HUES48 (cell line): ENCODE measurements around the gene NEDD4.

Source experiments
- H3K27ac ChIP-seq: one replicate; pipeline ENCODE4 v1.7.0; 2013; ENCODE audit warnings: low read depth, low read length, inconsistent platforms
- H3K27me3 ChIP-seq: 2 replicates; pipeline ENCODE4 v1.6.1; 2013; ENCODE audit warnings: mild to moderate bottlenecking, low read length; ENCODE audit not compliant: control insufficient read depth, insufficient read depth
- H3K36me3 ChIP-seq: 2 replicates; pipeline ENCODE4 v1.6.1; 2013; ENCODE audit warnings: low read length; ENCODE audit not compliant: control insufficient read depth, insufficient read depth
- H3K4me1 ChIP-seq: 2 replicates; pipeline ENCODE4 v1.6.1; 2013; ENCODE audit warnings: mild to moderate bottlenecking, low read length; ENCODE audit not compliant: control insufficient read depth, insufficient read depth
- H3K4me3 ChIP-seq: 2 replicates; pipeline ENCODE4 v1.5.1; 2013; ENCODE audit warnings: mild to moderate bottlenecking, low read depth, low read length
- H3K9ac ChIP-seq: 2 replicates; pipeline ENCODE4 v1.6.1; 2013; ENCODE audit warnings: mild to moderate bottlenecking, low read depth, low read length, moderate library complexity
- H3K9me3 ChIP-seq: 2 replicates; pipeline ENCODE4 v1.6.1; 2013; ENCODE audit warnings: low read length; ENCODE audit not compliant: control insufficient read depth, insufficient read depth

Gene NEDD4

DNA sequence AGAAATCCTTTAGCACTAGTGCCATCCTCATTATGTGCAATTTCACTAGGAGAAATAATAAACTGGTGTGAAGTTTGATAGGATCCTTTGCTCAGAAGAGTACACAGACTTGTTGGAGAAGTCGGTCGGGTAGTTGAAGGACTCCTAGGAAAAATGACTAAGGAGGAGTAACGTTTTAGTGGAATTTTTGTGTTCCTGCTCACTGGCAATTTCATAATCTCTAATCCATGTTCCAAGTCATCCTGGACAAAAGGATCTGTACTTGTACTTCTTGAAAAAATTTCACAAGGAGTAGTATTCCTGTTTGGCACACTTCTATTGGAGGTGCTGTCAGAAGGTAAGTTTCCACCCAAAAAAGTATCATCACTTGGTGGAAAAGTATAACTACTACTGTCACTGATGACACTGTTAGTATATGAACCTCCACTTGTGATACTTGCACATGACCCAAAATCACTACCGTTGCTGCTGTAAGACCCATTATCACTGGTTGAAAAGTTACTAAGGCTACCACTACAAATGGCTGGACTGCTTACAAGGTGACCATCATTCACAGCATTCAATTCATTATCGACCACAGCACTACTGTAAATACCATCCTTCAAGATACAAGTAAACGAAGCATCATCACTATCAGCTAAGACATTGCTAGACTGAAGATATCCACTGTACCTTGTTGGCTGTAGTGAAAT lies 77.4 kb downstream of the NEDD4 start:
- H3K9ac ChIP-seq = no peak overlapping the region
- no peaks in the 10 kb centered on the region for H3K36me3 ChIP-seq
- H3K4me1 ChIP-seq = no peaks in the 10 kb centered on the region
- H3K4me3 ChIP-seq = no peak overlapping the region; the same call in 1 of the 2 replicates
- H3K27ac ChIP-seq = no peak overlapping the region
- H3K9me3 ChIP-seq = no peaks in the 10 kb centered on the region
- no peaks in the 10 kb centered on the region for H3K27me3 ChIP-seq

DNA sequence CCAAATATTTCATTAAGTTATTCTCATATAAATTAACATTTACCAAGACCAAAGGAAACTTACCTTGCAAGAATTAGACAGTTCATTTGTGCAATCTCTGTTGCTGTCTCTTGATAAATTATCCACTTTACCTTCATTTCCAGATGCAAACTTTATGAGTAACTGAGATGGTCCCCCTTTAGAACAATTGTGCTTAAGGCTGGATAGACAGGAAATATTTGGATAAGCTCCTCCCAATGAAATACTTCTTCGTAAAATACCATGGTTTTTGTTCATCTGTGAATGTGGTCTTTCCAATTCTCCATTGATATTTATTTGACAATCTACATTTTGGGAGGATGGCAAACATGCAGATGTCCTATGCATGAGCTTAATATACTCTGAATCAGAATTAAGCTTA lies 78.2 kb downstream of the NEDD4 start:
- Histone ChIP-seq H3K36me3 (no peaks in the 10 kb centered on the region), H3K9me3 (no peaks in the 10 kb centered on the region), H3K27ac (no peak overlapping the region), H3K9ac (no peak overlapping the region), H3K4me3 (no peak overlapping the region; the same call in 1 of the 2 replicates), H3K4me1 (no peaks in the 10 kb centered on the region), H3K27me3 (no peaks in the 10 kb centered on the region)

DNA sequence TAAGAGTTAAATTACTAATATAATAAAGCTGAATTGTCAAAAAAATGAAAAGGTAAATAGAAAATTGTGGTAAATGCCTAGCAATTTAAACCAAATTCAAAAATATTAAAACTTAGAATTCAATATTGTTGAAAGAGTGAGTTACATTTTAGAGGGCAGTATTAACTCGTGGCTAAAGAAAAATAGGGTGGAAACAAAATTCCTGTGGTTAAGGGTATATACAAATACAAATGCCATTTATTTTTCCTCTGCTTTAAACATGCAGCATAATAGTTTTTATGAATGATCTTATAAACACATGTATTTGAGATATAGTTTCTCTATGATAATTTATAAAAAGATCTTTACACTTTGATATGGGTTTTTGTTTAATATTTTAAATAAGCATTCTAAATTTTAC lies 79.0 kb downstream of the NEDD4 start:
- no peaks in the 10 kb centered on the region for H3K36me3 ChIP-seq
- H3K27me3 ChIP-seq = no peaks in the 10 kb centered on the region
- H3K4me3 ChIP-seq = no peak overlapping the region
- no peaks in the 10 kb centered on the region for H3K4me1 ChIP-seq
- no peaks in the 10 kb centered on the region for H3K9me3 ChIP-seq
- no peak overlapping the region for H3K9ac ChIP-seq
- no peak overlapping the region for H3K27ac ChIP-seq

DNA sequence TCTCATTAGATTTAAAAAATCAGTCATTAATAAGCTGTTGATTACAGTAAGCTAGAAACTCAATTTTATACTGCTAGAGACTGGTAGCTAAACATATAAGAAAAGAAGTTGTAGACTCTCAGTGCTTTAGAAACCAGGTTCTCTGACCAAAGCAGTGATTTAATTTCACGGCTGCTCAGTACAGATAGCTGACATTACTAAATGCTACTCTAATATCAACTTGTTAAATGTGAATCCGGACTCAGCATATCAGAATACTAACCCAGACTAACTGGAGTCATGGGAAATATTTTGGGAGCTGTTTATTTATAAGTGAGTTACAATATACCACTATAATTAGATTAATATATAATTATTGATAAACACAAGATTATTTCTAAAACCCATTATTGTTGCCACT lies 80.4 kb downstream of the NEDD4 start:
- no peak overlapping the region for H3K4me3 ChIP-seq
- no peaks in the 10 kb centered on the region for H3K9me3 ChIP-seq
- H3K36me3 ChIP-seq = no peaks in the 10 kb centered on the region
- no peak overlapping the region for H3K9ac ChIP-seq
- no peak overlapping the region for H3K27ac ChIP-seq
- H3K27me3 ChIP-seq = no peaks in the 10 kb centered on the region
- H3K4me1 ChIP-seq = no peaks in the 10 kb centered on the region

DNA sequence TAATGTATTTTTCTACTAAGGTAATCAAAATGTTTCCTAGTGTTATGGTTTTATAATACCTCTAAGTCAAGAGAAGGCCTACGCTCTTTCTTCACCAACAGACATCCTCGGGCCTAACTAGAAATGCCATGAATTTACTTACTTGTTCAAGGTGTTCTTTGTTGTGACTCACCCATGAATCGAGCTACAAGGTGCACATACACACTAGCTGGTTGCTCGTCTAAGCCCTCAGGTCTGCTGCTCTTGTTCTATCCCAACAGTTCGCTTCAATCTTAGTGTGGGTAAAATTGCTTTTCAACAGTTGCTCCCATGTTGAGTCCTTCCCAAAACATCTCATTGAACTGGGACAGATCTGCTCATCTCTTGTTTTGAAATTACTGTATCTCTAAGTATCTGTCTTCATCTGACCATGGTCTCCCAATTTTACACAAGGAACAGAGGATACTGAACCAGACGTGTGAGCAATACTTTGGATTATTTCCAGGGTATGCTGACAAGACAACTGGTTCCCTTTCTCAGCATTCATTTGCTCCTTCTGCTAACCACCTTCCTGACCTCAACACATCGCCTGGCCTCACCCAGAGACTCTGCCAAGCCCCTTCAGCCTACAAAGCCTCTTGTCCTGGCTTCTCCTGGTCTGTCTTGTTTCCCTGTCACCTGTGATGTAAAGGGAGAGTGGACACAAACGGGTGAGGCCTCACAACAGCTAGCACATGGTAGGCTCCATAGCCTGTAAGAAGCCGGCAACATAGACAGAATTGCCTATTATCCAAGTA lies 84.2 kb downstream of the NEDD4 start:
- Histone ChIP-seq H3K4me3 (no peak overlapping the region), H3K9ac (no peak overlapping the region)

DNA sequence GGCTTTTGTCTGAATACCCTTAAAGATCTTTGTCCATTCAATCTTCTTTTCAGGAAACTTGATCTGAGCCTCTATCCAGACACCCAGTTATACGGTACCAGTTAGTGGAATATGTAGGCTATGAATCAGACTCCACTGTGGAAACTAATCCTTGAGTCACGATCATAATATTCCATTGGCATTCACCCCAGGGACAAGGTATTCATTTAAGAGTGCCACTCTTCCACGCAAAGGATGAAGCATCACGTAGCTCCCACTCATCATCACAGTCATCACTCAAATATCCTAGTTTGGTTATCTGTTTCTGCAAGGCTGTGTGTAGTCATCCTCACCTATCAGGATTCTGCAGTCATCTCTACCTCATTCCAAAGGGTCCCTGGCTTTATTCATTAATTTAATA lies 85.6 kb downstream of the NEDD4 start:
- no peaks in the 10 kb centered on the region for H3K4me1 ChIP-seq
- H3K9me3 ChIP-seq = no peaks in the 10 kb centered on the region
- no peak overlapping the region for H3K27ac ChIP-seq
- H3K4me3 ChIP-seq = no peak overlapping the region
- H3K27me3 ChIP-seq = no peaks in the 10 kb centered on the region
- no peaks in the 10 kb centered on the region for H3K36me3 ChIP-seq
- no peak overlapping the region for H3K9ac ChIP-seq

More for the DNA sequence above, 84.2 kb downstream of the NEDD4 start:
- Histone ChIP-seq H3K9me3 (no peaks in the 10 kb centered on the region), H3K36me3 (no peaks in the 10 kb centered on the region), H3K27me3 (no peaks in the 10 kb centered on the region), H3K4me1 (no peaks in the 10 kb centered on the region), H3K27ac (no peak overlapping the region)

DNA sequence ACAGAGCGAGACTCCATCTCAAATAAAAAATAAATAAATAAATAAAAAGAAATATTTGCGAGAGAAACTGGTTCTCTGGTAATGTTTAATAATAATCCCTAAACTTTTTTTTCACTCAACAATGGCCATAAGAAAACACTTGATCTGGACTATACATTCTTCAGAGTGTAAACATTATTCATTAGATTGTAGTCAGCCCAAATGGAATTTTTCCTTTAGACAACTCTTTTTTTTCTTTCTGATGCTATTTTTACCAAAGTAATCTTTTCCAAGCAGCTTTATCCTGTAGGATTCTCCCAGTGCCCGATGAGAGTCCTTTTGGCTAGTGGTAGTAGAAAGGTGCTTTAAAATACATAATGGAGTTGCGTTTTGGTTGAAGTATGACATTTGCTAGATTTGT lies 90.4 kb downstream of the NEDD4 start:
- Histone ChIP-seq H3K9me3 (no peaks in the 10 kb centered on the region), H3K36me3 (no peaks in the 10 kb centered on the region), H3K4me1 (no peaks in the 10 kb centered on the region), H3K27me3 (no peaks in the 10 kb centered on the region), H3K4me3 (no peak overlapping the region), H3K27ac (no peak overlapping the region), H3K9ac (no peak overlapping the region)

DNA sequence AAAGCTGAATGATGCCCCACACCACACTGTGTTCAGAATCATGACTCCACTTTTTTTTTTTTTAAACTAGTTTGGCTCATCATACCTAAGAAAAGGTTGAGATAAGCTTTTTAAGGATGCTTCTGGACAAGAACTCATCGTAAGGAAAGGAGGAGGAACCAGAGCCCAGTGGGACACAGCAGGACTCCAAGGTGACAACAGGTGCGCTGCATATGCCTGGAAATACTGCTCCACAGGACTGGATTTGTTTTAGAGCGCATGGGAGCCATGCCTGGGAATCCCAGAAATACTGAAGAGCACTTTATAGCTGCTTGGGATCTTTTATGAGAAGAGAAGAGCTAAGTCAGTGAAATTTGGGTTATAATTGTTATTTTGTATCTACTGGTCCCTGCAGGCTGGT lies 93.4 kb downstream of the NEDD4 start:
- Histone ChIP-seq H3K9ac (no peak overlapping the region), H3K27me3 (no peaks in the 10 kb centered on the region), H3K36me3 (no peaks in the 10 kb centered on the region), H3K4me3 (no peak overlapping the region), H3K27ac (no peak overlapping the region), H3K4me1 (peaks cover 5% of the 10 kb centered on the region), H3K9me3 (no peaks in the 10 kb centered on the region)

DNA sequence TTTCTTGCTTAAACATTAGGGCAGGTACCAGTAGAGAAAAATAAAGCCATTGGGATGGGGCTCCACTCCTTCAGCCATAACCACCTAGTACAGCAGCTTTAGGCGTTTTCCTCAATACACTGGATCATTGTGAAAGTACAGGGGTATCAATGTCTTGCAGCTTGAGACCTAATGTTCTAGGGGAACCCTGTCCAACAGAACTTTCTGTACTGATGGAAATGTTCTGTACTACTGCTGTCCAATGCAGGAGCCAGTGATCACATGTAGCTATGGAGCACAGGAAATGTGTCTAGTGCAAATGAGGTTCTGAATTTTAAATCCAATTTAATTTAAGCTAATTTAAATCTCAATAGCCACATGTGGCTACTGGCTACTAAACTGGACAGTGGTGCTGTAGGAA lies 93.9 kb downstream of the NEDD4 start:
- Histone ChIP-seq H3K4me1 (peaks cover 5% of the 10 kb centered on the region), H3K9ac (no peak overlapping the region), H3K27me3 (no peaks in the 10 kb centered on the region), H3K27ac (no peak overlapping the region), H3K36me3 (no peaks in the 10 kb centered on the region), H3K9me3 (no peaks in the 10 kb centered on the region), H3K4me3 (no peak overlapping the region)

DNA sequence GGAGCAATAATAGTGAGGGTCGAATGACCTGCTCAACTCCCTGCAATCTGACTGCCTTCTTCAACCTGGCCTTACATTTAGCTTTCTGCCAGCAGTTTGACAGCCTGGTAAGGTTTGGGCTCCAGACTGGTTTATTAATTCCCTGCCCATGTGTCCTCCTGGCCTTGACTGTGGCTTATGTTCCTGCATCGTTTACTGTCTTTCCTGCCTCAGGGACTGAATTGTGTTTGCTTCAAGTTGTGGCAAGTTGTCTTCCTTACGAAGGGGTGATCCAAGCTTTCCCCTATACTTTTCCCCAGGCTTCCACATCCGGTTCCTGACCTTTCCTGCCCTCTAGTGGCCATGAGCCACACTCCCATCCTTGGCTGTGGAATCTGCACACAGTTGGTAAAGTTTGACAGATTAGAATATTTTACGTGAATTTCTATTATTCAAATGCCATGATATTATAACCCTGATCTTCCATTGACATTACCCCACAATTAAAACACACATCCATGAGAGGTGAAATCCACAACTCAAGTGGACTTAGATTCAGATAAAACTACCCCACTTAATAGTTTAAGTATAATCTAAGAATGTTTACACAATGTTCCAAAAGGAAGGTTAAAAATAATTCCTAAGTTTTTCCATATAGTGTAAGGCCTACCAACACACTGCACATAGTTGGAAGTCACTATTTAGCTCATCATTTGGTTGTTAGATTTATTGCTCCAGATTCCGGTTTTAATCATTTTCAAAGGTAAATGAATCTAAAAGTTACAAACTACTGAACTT lies 95.7 kb downstream of the NEDD4 start:
- peaks cover 5% of the 10 kb centered on the region for H3K4me1 ChIP-seq
- no peak overlapping the region for H3K27ac ChIP-seq
- H3K9me3 ChIP-seq = no peaks in the 10 kb centered on the region
- H3K36me3 ChIP-seq = no peaks in the 10 kb centered on the region
- H3K4me3 ChIP-seq = no peak overlapping the region; the same call in 1 of the 2 replicates
- H3K9ac ChIP-seq = no peak overlapping the region
- H3K27me3 ChIP-seq = no peaks in the 10 kb centered on the region
